NCI-H2196 treated with DMSO at 0.1 percent for 48 hours (cell line): ENCODE data around the gene PCDHGA8.
"Not testable (repeated sequence)": the region's sequence is repeated elsewhere in the genome, so short reads cannot be mapped to it uniquely, and the experiment has no call there.

Source experiments
- DNase-seq: peaks from one replicate; lab custom pipeline; 2025; ENCODE audit not compliant: unreplicated experiment; lab: John Stamatoyannopoulos, UW

PCDHGA8 gene

DNA sequence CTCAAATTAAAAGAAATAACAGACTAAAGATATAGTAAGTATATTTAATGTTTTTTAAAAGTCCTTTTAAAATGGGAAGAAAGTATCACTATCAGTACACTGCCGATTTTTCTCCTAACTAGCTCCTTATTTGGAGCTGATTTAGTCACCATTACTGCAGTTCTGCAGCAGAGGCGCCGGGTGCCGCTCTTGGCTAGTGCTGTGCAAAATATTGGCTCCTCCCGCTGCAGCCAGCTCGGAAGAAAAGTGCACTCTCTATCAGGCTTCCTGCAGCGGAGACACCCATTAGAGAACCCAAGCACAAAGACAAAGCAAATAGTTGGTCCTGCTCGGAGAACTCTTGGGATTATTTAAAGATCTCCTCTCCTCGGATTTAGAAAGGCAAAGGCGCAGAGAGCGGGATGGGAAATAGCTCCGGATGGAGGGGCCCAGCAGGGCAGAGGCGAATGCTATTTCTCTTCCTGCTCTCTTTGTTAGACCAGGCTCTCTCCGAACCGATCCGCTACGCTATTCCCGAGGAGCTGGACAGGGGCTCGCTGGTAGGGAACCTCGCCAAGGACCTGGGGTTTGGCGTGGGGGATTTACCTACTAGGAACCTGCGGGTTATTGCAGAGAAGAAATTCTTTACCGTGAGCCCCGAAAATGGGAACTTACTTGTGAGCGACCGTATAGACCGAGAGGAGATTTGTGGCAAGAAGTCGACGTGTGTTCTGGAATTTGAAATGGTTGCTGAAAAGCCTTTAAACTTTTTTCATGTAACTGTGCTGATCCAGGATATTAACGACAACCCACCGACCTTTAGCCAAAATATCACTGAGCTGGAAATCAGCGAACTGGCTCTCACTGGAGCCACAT is 22.2 kb upstream of the PCDHGA8 start, which contains the start of gene PCDHGB3:
TSS of gene PCDHGB3 (plus strand) at position 249 of the 855 bp plus-strand sequence. CDS start at position 402, 153 bp downstream.
- no peak for DNase-seq

DNA sequence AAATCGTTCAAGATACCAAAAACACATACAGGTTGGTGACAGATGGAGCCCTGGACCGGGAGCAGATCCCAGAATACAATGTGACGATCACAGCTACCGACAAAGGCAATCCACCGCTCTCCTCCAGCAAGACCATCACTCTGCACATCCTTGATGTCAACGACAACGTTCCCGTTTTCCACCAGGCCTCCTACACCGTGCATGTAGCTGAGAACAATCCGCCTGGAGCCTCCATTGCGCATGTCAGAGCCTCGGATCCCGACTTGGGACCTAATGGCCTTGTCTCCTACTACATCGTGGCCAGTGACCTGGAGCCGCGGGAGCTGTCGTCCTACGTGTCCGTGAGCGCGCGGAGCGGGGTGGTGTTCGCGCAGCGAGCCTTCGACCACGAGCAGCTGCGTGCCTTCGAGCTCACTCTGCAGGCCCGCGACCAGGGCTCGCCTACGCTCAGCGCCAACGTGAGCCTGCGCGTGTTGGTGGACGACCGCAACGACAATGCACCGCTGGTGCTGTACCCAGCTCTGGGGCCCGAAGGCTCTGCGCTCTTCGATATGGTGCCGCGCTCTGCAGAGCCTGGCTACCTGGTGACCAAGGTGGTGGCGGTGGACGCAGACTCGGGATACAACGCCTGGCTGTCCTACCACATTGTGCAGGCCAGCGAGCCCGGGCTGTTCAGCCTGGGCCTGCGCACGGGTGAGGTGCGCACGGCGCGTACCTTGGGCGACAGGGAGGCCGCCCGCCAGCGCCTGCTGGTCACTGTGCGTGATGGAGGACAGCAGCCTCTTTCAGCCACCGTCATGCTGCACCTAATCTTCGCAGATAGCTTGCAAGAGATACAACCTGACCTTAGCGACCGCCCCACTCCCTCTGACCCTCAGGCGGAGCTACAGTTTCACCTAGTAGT is 20.6 kb upstream of the PCDHGA8 start:
- DNase-seq: no peak

DNA sequence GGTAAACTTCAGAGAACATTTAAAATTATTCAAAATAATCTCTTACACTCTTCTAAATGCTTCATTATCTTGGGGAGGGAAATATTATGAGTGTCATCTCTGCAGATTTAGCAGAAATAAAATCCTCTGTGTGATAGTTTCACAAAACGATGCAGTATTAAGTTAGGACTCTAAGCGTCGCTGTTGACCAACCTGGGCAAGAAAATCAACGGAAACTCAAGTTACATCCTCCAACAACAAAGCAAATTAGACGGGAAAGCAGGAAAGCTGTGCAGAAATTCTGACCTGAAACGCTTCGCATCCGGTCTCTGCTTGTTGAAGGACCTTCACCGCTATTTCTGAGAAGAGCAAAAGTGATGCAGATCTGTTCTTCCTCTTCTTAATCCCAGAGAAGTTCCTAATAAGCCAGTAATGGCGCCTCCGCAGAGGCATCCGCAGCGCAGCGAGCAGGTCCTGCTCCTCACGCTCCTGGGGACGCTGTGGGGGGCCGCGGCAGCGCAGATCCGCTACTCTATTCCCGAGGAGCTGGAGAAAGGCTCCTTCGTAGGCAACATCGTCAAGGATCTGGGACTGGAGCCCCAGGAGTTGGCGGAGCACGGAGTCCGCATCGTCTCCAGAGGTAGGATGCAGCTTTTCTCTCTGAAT is 18.6 kb upstream of the PCDHGA8 start, which contains the start of gene PCDHGA6:
TSS of gene PCDHGA6 (plus strand) at position 219 of the 645 bp plus-strand sequence. CDS start at position 412, 193 bp downstream.
- DNase-seq: no peak

DNA sequence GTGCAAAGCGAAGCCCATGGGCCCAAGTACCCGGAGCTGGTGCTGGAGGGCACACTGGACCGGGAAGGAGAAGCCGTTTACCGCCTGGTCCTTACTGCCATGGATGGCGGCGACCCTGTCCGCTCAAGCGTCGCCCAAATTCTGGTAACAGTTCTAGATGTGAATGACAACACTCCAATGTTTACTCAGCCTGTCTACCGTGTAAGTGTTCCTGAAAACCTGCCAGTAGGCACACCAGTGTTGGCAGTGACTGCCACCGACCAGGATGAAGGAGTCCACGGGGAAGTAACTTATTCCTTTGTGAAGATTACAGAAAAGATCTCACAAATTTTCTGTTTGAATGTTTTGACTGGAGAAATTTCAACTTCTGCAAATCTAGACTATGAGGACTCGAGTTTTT is 17.8 kb upstream of the PCDHGA8 start:
- DNase-seq: no peak

DNA sequence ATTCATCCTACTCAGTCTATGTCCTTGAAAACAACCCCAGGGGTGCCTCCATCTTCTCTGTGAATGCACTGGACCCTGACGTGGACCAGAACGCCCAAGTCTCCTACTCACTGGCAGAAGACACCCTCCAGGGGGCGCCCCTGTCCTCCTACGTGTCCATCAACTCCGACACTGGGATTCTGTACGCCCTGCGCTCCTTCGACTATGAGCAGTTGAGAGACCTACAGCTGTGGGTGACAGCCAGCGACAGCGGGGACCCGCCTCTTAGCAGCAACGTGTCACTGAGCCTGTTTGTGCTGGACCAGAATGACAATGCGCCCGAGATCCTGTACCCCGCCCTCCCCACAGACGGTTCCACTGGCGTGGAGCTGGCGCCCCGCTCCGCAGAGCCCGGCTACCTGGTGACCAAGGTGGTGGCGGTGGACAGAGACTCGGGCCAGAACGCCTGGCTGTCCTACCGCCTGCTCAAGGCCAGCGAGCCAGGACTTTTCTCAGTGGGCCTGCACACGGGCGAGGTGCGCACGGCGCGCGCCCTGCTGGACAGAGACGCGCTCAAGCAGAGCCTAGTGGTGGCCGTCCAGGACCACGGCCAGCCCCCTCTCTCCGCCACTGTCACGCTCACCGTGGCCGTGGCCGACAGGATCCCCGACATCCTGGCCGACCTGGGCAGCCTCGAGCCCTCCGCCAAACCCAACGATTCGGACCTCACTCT is 16.8 kb upstream of the PCDHGA8 start:
- not testable (repeated sequence) for DNase-seq

DNA sequence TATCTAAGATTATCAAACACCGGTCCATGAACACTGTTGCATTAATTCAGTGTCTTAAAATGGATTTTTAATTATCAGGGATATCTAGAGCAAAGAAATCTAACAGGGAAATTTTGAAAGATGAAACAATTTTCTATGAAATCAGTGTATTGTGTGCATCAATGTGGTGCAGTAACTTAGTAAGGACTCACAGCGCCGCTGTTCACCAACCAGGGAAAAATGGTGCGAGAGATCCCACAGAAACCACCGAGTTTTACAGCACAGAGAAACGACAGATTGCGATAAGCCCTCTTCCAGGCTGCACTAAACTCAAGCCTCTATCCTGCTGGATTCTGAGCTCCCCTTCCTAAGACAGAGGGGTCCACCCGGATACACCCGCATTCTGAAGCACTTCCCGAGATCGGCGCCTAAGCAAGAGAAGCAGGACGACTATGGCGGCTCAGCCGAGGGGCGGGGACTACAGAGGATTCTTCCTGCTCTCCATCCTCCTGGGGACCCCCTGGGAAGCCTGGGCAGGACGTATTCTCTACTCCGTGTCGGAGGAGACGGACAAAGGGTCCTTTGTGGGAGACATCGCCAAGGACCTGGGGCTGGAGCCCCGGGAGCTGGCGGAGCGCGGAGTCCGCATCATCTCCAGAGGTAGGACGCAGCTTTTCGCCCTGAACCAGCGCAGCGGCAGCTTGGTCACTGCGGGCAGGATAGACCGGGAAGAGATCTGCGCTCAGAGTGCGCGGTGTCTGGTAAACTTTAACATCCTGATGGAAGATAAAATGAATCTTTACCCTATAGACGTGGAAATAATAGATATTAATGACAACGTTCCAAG is 9.8 kb upstream of the PCDHGA8 start, which contains the start of gene PCDHGA7:
TSS of gene PCDHGA7 (plus strand) at position 274 of the 826 bp plus-strand sequence. CDS start at position 432, 158 bp downstream.
- no peak for DNase-seq

DNA sequence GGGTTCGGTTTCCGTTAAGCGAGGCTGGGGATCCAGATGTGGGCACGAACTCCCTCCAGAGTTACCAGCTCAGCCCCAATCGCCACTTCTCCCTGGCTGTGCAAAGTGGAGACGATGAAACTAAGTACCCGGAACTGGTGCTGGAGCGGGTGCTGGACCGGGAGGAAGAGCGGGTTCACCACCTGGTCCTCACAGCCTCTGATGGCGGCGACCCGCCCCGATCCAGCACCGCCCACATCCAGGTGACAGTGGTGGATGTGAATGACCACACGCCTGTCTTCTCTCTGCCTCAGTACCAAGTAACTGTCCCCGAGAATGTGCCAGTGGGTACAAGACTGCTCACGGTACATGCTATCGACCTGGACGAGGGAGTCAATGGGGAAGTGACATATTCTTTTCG is 9.1 kb upstream of the PCDHGA8 start:
- DNase-seq: no peak

DNA sequence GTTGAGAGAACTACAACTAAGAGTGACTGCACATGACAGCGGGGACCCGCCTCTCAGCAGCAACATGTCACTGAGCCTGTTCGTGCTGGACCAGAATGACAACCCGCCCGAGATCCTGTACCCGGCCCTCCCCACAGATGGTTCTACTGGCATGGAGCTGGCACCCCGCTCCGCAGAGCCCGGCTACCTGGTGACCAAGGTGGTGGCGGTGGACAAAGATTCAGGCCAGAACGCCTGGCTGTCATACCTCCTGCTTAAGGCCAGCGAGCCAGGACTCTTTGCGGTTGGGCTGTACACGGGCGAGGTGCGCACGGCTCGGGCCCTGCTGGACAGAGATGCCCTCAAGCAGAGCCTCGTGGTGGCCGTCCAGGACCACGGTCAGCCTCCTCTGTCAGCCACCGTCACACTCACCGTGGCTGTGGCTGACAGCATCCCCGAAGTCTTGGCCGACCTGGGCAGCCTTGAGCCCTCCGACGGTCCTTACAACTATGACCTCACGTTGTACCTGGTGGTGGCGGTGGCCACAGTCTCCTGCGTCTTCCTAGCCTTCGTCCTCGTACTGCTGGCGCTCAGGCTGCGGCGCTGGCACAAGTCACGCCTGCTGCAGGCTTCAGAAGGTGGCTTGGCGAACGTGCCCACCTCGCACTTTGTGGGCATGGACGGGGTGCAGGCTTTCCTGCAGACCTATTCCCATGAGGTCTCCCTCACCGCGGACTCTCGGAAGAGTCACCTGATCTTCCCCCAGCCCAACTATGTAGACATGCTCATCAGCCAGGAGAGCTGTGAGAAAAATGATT is 7.8 kb upstream of the PCDHGA8 start:
- no peak for DNase-seq

DNA sequence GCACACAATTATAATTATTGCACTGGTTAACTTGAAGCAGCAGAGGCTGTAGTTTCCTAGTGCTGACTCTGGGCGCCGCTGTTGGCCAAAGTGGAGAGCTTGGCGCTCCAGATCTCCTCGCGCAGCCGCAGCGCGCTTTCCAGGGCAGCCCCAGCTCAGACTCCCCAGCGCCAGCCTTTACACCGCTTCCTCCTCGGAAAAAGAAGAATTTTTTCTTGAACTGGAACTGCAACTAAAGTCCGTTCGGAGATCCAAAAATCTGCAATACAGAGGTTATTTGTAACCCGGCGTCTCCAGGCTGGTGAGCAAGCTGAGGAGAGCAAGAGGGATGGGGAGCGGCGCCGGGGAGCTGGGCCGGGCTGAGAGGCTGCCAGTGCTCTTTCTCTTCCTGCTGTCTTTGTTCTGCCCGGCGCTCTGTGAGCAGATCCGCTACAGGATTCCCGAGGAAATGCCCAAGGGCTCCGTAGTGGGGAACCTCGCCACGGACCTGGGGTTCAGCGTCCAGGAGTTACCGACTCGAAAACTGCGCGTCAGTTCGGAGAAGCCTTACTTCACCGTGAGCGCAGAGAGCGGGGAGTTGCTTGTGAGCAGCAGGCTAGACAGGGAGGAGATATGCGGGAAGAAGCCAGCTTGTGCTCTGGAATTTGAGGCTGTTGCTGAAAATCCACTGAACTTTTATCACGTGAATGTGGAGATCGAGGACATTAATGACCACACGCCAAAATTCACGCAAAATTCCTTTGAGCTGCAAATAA is 4.7 kb upstream of the PCDHGA8 start, which contains the start of gene PCDHGB4:
TSS of gene PCDHGB4 (plus strand) at position 142 of the 755 bp plus-strand sequence. CDS start at position 329, 187 bp downstream.
- not testable (repeated sequence) for DNase-seq

DNA sequence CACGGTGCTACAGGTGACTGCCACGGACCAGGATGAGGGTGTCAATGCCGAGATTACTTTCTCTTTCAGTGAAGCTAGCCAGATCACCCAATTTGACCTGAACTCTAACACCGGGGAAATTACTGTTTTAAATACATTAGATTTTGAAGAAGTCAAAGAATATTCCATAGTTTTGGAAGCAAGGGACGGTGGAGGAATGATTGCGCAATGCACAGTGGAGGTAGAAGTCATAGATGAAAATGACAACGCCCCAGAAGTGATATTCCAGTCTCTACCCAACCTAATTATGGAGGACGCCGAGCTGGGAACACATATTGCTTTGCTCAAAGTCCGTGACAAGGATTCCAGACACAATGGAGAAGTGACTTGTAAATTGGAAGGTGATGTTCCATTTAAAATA is 3.8 kb upstream of the PCDHGA8 start:
- DNase-seq: no peak

DNA sequence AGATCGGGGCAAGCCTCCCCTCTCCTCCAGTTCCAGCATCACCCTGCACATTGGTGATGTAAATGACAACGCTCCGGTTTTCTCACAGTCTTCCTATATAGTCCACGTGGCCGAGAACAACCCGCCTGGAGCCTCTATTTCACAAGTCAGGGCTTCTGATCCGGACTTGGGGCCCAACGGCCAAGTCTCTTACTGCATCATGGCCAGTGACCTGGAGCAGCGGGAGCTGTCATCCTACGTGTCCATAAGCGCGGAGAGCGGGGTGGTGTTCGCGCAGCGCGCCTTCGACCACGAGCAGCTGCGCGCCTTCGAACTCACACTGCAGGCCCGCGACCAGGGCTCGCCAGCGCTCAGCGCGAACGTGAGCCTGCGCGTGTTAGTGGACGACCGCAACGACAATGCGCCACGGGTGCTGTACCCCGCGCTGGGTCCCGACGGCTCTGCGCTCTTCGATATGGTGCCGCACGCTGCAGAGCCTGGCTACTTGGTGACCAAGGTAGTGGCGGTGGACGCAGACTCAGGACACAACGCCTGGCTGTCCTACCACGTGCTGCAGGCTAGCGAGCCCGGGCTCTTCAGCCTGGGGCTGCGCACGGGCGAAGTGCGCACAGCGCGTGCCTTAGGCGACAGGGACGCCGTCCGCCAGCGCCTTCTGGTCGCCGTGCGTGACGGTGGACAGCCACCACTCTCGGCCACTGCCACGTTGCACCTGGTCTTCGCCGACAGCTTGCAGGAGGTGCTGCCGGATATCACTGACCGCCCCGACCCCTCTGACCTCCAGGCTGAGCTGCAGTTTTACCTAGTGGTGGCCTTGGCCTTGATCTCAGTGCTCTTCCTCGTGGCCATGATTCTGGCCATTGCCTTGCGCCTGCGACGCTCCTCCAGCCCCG is 3.0 kb upstream of the PCDHGA8 start:
- DNase-seq: no peak

DNA sequence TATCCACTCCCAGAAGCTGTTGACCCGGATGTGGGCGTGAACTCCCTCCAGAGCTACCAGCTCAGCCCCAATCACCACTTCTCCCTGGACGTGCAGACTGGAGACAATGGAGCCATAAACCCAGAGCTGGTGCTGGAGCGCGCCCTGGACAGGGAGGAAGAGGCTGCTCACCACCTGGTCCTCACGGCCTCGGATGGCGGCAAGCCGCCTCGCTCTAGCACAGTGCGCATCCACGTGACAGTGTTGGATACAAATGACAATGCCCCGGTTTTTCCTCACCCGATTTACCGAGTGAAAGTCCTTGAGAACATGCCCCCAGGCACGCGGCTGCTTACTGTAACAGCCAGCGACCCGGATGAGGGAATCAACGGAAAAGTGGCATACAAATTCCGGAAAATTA is 834 bp downstream of the PCDHGA8 start:
- no peak for DNase-seq

DNA sequence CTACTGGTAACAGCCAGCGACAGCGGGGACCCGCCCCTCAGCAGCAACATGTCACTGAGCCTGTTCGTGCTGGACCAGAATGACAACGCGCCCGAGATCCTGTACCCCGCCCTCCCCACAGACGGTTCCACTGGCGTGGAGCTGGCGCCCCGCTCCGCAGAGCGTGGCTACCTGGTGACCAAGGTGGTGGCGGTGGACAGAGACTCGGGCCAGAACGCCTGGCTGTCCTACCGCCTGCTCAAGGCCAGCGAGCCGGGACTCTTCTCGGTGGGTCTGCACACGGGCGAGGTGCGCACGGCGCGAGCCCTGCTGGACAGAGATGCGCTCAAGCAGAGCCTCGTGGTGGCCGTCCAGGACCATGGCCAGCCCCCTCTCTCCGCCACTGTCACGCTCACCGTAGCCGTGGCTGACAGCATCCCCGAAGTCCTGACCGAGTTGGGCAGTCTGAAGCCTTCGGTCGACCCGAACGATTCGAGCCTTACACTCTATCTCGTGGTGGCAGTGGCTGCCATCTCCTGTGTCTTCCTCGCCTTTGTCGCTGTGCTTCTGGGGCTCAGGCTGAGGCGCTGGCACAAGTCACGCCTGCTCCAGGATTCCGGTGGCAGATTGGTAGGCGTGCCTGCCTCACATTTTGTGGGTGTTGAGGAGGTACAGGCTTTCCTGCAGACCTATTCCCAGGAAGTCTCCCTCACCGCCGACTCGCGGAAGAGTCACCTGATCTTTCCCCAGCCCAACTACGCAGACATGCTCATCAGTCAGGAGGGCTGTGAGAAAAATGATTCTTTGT is 2.2 kb downstream of the PCDHGA8 start:
- DNase-seq: not testable (repeated sequence)

DNA sequence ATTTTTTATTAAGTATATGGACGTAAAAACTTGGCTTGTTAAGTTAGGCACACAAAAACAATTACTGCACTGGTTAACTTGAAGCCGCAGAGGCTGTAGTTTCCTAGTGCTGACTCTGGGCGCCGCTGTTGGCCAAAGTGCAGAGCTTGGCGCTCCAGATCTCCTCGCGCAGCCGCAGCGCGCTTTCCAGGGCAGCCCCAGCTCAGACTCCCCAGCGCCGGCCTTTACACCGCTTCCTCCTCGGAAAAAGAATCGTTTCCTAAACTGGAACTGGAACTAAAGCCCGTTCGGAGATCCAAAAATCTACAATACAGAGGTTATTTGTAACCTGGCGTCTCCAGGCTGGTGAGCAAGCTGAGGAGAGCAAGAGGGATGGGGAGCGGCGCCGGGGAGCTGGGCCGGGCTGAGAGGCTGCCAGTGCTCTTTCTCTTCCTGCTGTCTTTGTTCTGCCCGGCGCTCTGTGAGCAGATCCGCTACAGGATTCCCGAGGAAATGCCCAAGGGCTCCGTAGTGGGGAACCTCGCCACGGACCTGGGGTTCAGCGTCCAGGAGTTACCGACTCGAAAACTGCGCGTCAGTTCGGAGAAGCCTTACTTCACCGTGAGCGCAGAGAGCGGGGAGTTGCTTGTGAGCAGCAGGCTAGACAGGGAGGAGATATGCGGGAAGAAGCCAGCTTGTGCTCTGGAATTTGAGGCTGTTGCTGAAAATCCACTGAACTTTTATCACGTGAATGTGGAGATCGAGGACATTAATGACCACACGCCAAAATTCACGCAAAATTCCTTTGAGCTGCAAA is 5.5 kb downstream of the PCDHGA8 start, which contains the start of gene PCDHGB5:
TSS of gene PCDHGB5 (plus strand) at position 192 of the 796 bp plus-strand sequence. CDS start at position 373, 181 bp downstream.
- not testable (repeated sequence) for DNase-seq

DNA sequence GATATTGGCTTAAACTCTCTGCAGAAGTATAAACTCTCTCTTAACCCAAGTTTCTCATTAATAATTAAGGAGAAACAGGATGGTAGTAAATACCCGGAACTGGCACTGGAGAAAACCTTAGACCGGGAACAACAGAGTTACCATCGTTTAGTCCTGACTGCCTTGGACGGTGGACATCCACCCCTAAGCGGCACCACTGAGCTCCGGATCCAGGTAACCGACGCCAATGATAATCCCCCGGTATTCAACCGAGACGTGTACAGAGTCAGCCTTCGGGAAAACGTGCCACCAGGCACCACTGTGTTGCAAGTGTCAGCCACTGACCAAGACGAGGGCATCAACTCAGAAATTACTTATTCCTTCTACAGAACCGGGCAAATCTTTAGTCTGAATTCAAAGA is 6.2 kb downstream of the PCDHGA8 start:
- no peak for DNase-seq
